H9 (cell line): ENCODE data around the gene UNCX. TPM values are rescaled to one million over a fixed set of nuclear protein-coding genes. Genes with fewer than 3 reads are reported as not detected.

Experiments used
- DNase-seq: peaks from one replicate; pipeline ENCODE4 v3.0.0-alpha.2; 2017
- H2AFZ ChIP-seq: one replicate; pipeline ENCODE4 v1.6.1; 2013; ENCODE audit warnings: mild to moderate bottlenecking, low read length, control low read depth, moderate library complexity
- H2AK5ac ChIP-seq: 2 replicates; pipeline ENCODE4 v1.6.1; 2013; ENCODE audit warnings: low read length, control low read depth, mixed read lengths; ENCODE audit not compliant: insufficient read length
- H2BK120ac ChIP-seq: one replicate; pipeline ENCODE4 v1.6.1; 2013; ENCODE audit warnings: low read depth, mild to moderate bottlenecking, low read length, control low read depth, inconsistent platforms; ENCODE audit not compliant: poor library complexity, severe bottlenecking
- H2BK12ac ChIP-seq: 2 replicates; pipeline ENCODE4 v1.6.1; 2013; ENCODE audit warnings: low read length, control low read depth, mixed read lengths, low read depth; ENCODE audit not compliant: insufficient read length
- H2BK15ac ChIP-seq: 2 replicates; pipeline ENCODE4 v1.6.1; 2013; ENCODE audit warnings: low read depth, low read length, control low read depth
- H2BK20ac ChIP-seq: one replicate; pipeline ENCODE4 v1.6.1; 2013; ENCODE audit warnings: low read depth, mild to moderate bottlenecking, low read length, control low read depth, inconsistent platforms; ENCODE audit not compliant: poor library complexity, severe bottlenecking
- H2BK5ac ChIP-seq: 2 replicates; pipeline ENCODE4 v1.6.1; 2013; ENCODE audit warnings: low read length, control low read depth, mixed read lengths; ENCODE audit not compliant: insufficient read length
- H3K14ac ChIP-seq: 2 replicates; pipeline ENCODE4 v1.6.1; 2013; ENCODE audit warnings: low read length, control low read depth; ENCODE audit not compliant: insufficient read depth
- H3K18ac ChIP-seq: 2 replicates; pipeline ENCODE4 v1.6.1; 2013; ENCODE audit warnings: low read depth, mild to moderate bottlenecking, mixed read lengths, low read length, control low read depth; ENCODE audit not compliant: insufficient read length
- H3K23ac ChIP-seq: 2 replicates; pipeline ENCODE4 v1.6.1; 2013; ENCODE audit warnings: low read length, control low read depth, mixed read lengths, low read depth; ENCODE audit not compliant: insufficient read length
- H3K23me2 ChIP-seq: 2 replicates; pipeline ENCODE4 v1.6.1; 2013; ENCODE audit warnings: low read depth, mild to moderate bottlenecking, mixed read lengths, low read length, control low read depth; ENCODE audit not compliant: insufficient read length, poor library complexity, severe bottlenecking
- H3K27ac ChIP-seq: 2 replicates; pipeline ENCODE4 v1.5.1; 2013; ENCODE audit warnings: low read length, control low read depth, mixed read lengths, low read depth; ENCODE audit not compliant: insufficient read length
- H3K27me3 ChIP-seq: 2 replicates; pipeline ENCODE4 v1.6.1; 2013; ENCODE audit warnings: low read length, control low read depth, inconsistent platforms; ENCODE audit not compliant: insufficient read depth
- H3K4ac ChIP-seq: 2 replicates; pipeline ENCODE4 v1.6.1; 2013; ENCODE audit warnings: low read depth, mild to moderate bottlenecking, control low read depth, inconsistent platforms, low read length, moderate library complexity
- H3K4me1 ChIP-seq: 2 replicates; pipeline ENCODE4 v1.6.1; 2013; ENCODE audit warnings: low read length, control low read depth, inconsistent platforms; ENCODE audit not compliant: insufficient read depth
- H3K4me2 ChIP-seq: 2 replicates; pipeline ENCODE4 v1.6.1; 2013; ENCODE audit warnings: low read length, control low read depth, mixed read lengths; ENCODE audit not compliant: insufficient read length, insufficient read depth
- H3K56ac ChIP-seq: 2 replicates; pipeline ENCODE4 v1.6.1; 2013; ENCODE audit warnings: low read depth, mild to moderate bottlenecking, mixed read lengths, low read length, control low read depth; ENCODE audit not compliant: insufficient read length
- H3K79me1 ChIP-seq: 2 replicates; pipeline ENCODE4 v1.6.1; 2013; ENCODE audit warnings: low read depth, mild to moderate bottlenecking, moderate library complexity, low read length, control low read depth, inconsistent platforms; ENCODE audit not compliant: insufficient read depth, poor library complexity, severe bottlenecking
- H3K79me2 ChIP-seq: 2 replicates; pipeline ENCODE4 v1.6.1; 2013; ENCODE audit warnings: low read length, control low read depth, inconsistent platforms; ENCODE audit not compliant: insufficient read depth
- H3K9ac ChIP-seq: 2 replicates; pipeline ENCODE4 v1.6.1; 2013; ENCODE audit warnings: low read length, control low read depth, mixed read lengths; ENCODE audit not compliant: insufficient read length; ENCODE audit errors: extremely low read depth
- H3K9me3 ChIP-seq: one replicate; pipeline ENCODE4 v1.6.1; 2013; ENCODE audit warnings: low read depth, low read length, inconsistent platforms; ENCODE audit not compliant: control insufficient read depth
- H3T11ph ChIP-seq: one replicate; pipeline ENCODE4 v1.6.1; 2013; ENCODE audit warnings: mild to moderate bottlenecking, low read length, control low read depth, inconsistent platforms
- H4K20me1 ChIP-seq: one replicate; pipeline ENCODE4 v1.6.1; 2013; ENCODE audit not compliant: control insufficient read depth, insufficient read length, insufficient read depth
- H4K5ac ChIP-seq: 2 replicates; pipeline ENCODE4 v1.6.1; 2013; ENCODE audit warnings: low read depth, mild to moderate bottlenecking, mixed read lengths, low read length, control low read depth; ENCODE audit not compliant: insufficient read length
- H4K8ac ChIP-seq: replicated peaks from 2 replicates; pipeline ENCODE4 v1.6.1; 2013; ENCODE audit warnings: low read length, control low read depth, mixed read lengths, low read depth; ENCODE audit not compliant: insufficient read length
- H4K91ac ChIP-seq: 2 replicates; pipeline ENCODE4 v1.6.1; 2013; ENCODE audit warnings: low read depth, mild to moderate bottlenecking, moderate library complexity, mixed read lengths, low read length, control low read depth; ENCODE audit not compliant: insufficient read length
- H3K27ac Mint-ChIP-seq, 3 experiments: 2 replicates in 2 of 3; 3 replicates in 1 of 3; pipeline ENCODE4 v1.8.0; 2020 to 2021; ENCODE audit warnings: mixed read lengths in 3 of 3, mild to moderate bottlenecking in 1 of 3, moderate library complexity in 1 of 3
- H3K27me3 Mint-ChIP-seq: 2 replicates; pipeline ENCODE4 v1.8.0; 2021; ENCODE audit warnings: low read depth, mild to moderate bottlenecking, moderate library complexity, mixed read lengths
- H3K36me3 Mint-ChIP-seq, 3 experiments: 2 replicates in 2 of 3; 3 replicates in 1 of 3; pipeline ENCODE4 v1.8.0; 2020 to 2021; ENCODE audit warnings: low read depth in 3 of 3, mixed read lengths in 3 of 3; ENCODE audit not compliant: insufficient read depth in 1 of 3
- H3K4me1 Mint-ChIP-seq, 2 experiments: 2 replicates each; pipeline ENCODE4 v1.8.0; 2020; ENCODE audit warnings: mixed read lengths in 2 of 2
- H3K4me3 Mint-ChIP-seq, 2 experiments: 2 replicates in 1 of 2; 3 replicates in 1 of 2; pipeline ENCODE4 v1.8.0; 2020 to 2021; ENCODE audit warnings: mild to moderate bottlenecking in 2 of 2, mixed read lengths in 2 of 2, moderate library complexity in 1 of 2
- H3K9me3 Mint-ChIP-seq, 2 experiments: 2 replicates in 1 of 2; 3 replicates in 1 of 2; pipeline ENCODE4 v1.8.0; 2020; ENCODE audit warnings: mild to moderate bottlenecking in 2 of 2, mixed read lengths in 2 of 2, moderate library complexity in 1 of 2
- CTCF ChIP-seq: fragments of 200-600 bp; sonication (generic); conservative IDR thresholded peaks from 3 replicates; pipeline ENCODE4 v1.8.0; 2021; ENCODE audit warnings: antibody characterized with exemption, mild to moderate bottlenecking
- WGBS: extraction: QIAGEN DNeasy Blood & Tissue Kit; methylation state at CpG from one replicate; pipeline ENCODE4 v1.1.7; 2013; ENCODE audit warnings: missing lambda C conversion rate, low lambda C conversion rate, mixed read lengths; ENCODE audit not compliant: insufficient read length; ENCODE audit errors: extremely low coverage; 5-methylcytosine and 5-hydroxymethylcytosine counted together
- total RNA-seq: library from RNA; stranded (reverse); gene quantifications from 2 replicates; pipeline ENCODE4 v1.2.1, GENCODE V29; 2021

The UNCX gene
- total RNA-seq, 1 experiment from 2014 or later: not detected

- H3K14ac ChIP-seq: peak overlapping the region; percentile 17; the same call in 1 of the 2 replicates
- H3K4ac ChIP-seq: no peak overlapping the region
- H3K9ac ChIP-seq: no peak overlapping the region
- H4K8ac ChIP-seq: no peak overlapping the region
- H3K23me2 ChIP-seq: no peaks in the 10 kb centered on the region
- no peak overlapping the region for H3K18ac ChIP-seq
- H3K56ac ChIP-seq: no peak overlapping the region
- no peak overlapping the region for H2BK120ac ChIP-seq
- no peak overlapping the region for H2BK20ac ChIP-seq
- Mint-ChIP-seq H3K4me1 (peaks cover 7 to 29% of the 10 kb centered on the region in 2 experiments), H3K9me3 (peaks cover 0 to 3% of the 10 kb centered on the region in 2 experiments; a peak in 3 of 5 replicates), H3K4me3 (peak overlapping the region in 1 of 2 experiments; percentile 68; a peak in 3 of 5 replicates), H3K36me3 (peaks cover 0 to 1% (median 0%) of the 10 kb centered on the region in 3 experiments; a peak in 1 of 7 replicates), H3K27me3 (peaks cover 89% of the 10 kb centered on the region), H3K27ac (no peak overlapping the region)
- no peak overlapping the region for H3K27ac ChIP-seq
- no peak for TF ChIP-seq CTCF
- no CpG with 5 or more reads among the region's 27 CpGs for WGBS
- H3K27me3 ChIP-seq: peaks cover 59% of the 10 kb centered on the region
- H4K91ac ChIP-seq: no peak overlapping the region
- H2AK5ac ChIP-seq: no peak overlapping the region
- DNase-seq: peak; percentile 60
- peak overlapping the region; percentile 2 for H3K4me2 ChIP-seq
- peak overlapping the region; percentile 15 for H2BK12ac ChIP-seq
- H3K9me3 ChIP-seq: no peaks in the 10 kb centered on the region
- H4K20me1 ChIP-seq: no peaks in the 10 kb centered on the region
- H3K79me1 ChIP-seq: no peaks in the 10 kb centered on the region
- no peak overlapping the region for H3T11ph ChIP-seq
- no peak overlapping the region for H2BK5ac ChIP-seq
- no peaks in the 10 kb centered on the region for H3K79me2 ChIP-seq
- H3K23ac ChIP-seq: no peak overlapping the region
- no peak overlapping the region for H2AFZ ChIP-seq
- no peak overlapping the region for H4K5ac ChIP-seq
- no peaks in the 10 kb centered on the region; the same call in 1 of the 2 replicates for H3K4me1 ChIP-seq
- H2BK15ac ChIP-seq: no peak overlapping the region
Measured at GRCh38 chr7:1248143-1248915, 15.7 kb downstream of the UNCX start.
